Esophagus squamous epithelium (tissue), 4 donors: ENCODE data around the gene KANK2.

Experiments
- CTCF ChIP-seq, 6 experiments: fragments of 450-650 bp in 4 of 6; fragments of 200-600 bp in 2 of 6; sonication (generic) in 2 of 6; IDR thresholded peaks; one replicate each; pipeline ENCODE4 v1.5.1; 2016 to 2019; ENCODE audit warnings: antibody characterized with exemption in 6 of 6, mild to moderate bottlenecking in 4 of 6, moderate library complexity in 4 of 6
- POLR2A ChIP-seq, 4 donors: fragments of 450-650 bp; IDR thresholded peaks; one replicate each; pipeline ENCODE4 v1.6.1; 2017; ENCODE audit warnings: antibody characterized with exemption in 4 of 4, mild to moderate bottlenecking in 4 of 4, moderate library complexity in 3 of 4

GRCh38 chr19:11182994-11183393 is 14.4 kb downstream of the KANK2 start:
- no peak for TF ChIP-seq CTCF (IDR thresholded peaks at IDR 0.05)
- TF ChIP-seq POLR2A (IDR thresholded peaks at IDR 0.05), result no peak
